Skeletal muscle tissue (tissue), 4 donors: ENCODE measurements around the gene MIEN1. TPM values are rescaled to one million over a fixed set of nuclear protein-coding genes. Genes with fewer than 3 reads are reported as not detected.

ENCODE experiments used
- H3K27ac ChIP-seq: one replicate; pipeline ENCODE4 v1.7.0; 2013; ENCODE audit warnings: mild to moderate bottlenecking, low read depth, low read length, inconsistent platforms
- H3K27me3 ChIP-seq, 3 donors: one replicate each; pipeline ENCODE4 v1.7.0; 2013; ENCODE audit warnings: low read length in 3 of 3; ENCODE audit not compliant: control insufficient read depth in 3 of 3, insufficient read depth in 3 of 3
- H3K36me3 ChIP-seq, 3 donors: one replicate each; pipeline ENCODE4 v1.7.0; 2013; ENCODE audit warnings: low read length in 3 of 3; ENCODE audit not compliant: control insufficient read depth in 3 of 3, insufficient read depth in 3 of 3
- H3K4me1 ChIP-seq, 3 donors: one replicate each; pipeline ENCODE4 v1.7.0; 2013; ENCODE audit warnings: low read length in 3 of 3, mild to moderate bottlenecking in 3 of 3; ENCODE audit not compliant: control insufficient read depth in 3 of 3, insufficient read depth in 3 of 3
- H3K4me3 ChIP-seq, 3 donors: one replicate each; pipeline ENCODE4 v1.7.0; 2013; ENCODE audit warnings: low read length in 3 of 3
- H3K9ac ChIP-seq, 3 donors: one replicate each; pipeline ENCODE4 v1.7.0; 2013; ENCODE audit warnings: low read length in 3 of 3, mild to moderate bottlenecking in 3 of 3, moderate library complexity in 2 of 3, low read depth in 1 of 3
- H3K9me3 ChIP-seq, 3 donors: one replicate each; pipeline ENCODE4 v1.7.0; 2013; ENCODE audit warnings: low read length in 3 of 3; ENCODE audit not compliant: control insufficient read depth in 3 of 3
- total RNA-seq: library from RNA; depleted of rRNA; stranded (reverse); fragments of >200 nt; gene quantifications from one replicate; pipeline ENCODE4 v1.2.3, GENCODE V29; 2014
- donor health status: Osteomylitis.

The MIEN1 gene
- total RNA-seq, 1 donor from 2014 or later: 6.3 TPM

- Histone ChIP-seq H3K36me3 (peaks cover 35 to 40% (median 35%) of the 10 kb centered on the region in 3 donors), H3K4me1 (peaks cover 34 to 57% (median 43%) of the 10 kb centered on the region in 3 donors), H3K9ac (peak overlapping the region in 2 of 3 donors; percentile 65 to 73), H3K27ac (no peak overlapping the region), H3K4me3 (no peak overlapping the region), H3K27me3 (peaks cover 0 to 4% (median 0%) of the 10 kb centered on the region in 3 donors), H3K9me3 (no peaks in the 10 kb centered on the region)
These were observed 23.9 kb downstream of the MIEN1 start for GRCh38 chr17:39706383-39706782.

GRCh38 chr17:39705786-39706348, 24.5 kb downstream of the MIEN1 start:
- Histone ChIP-seq H3K9me3 (no peaks in the 10 kb centered on the region), H3K27me3 (peaks cover 0 to 4% (median 0%) of the 10 kb centered on the region in 3 donors), H3K4me1 (peaks cover 39 to 62% (median 48%) of the 10 kb centered on the region in 3 donors), H3K9ac (peak overlapping the region; percentile 23 to 73 (median 65)), H3K27ac (peak overlapping the region; percentile 56), H3K36me3 (peaks cover 33 to 40% (median 34%) of the 10 kb centered on the region in 3 donors), H3K4me3 (no peak overlapping the region)

- no peaks in the 10 kb centered on the region for H3K9me3 ChIP-seq
- H3K27me3 ChIP-seq: peaks cover 0 to 4% (median 0%) of the 10 kb centered on the region in 3 donors
- H3K27ac ChIP-seq: peak overlapping the region; percentile 56
- peak overlapping the region in 1 of 3 donors; percentile 23 for H3K4me3 ChIP-seq
- H3K9ac ChIP-seq: peak overlapping the region; percentile 23 to 73 (median 51)
- peaks cover 39 to 62% (median 49%) of the 10 kb centered on the region in 3 donors for H3K4me1 ChIP-seq
- peaks cover 25 to 31% (median 28%) of the 10 kb centered on the region in 3 donors for H3K36me3 ChIP-seq
These were observed 25.3 kb downstream of the MIEN1 start for GRCh38 chr17:39704821-39705551.

- peaks cover 15 to 21% (median 18%) of the 10 kb centered on the region in 3 donors for H3K36me3 ChIP-seq
- H3K27me3 ChIP-seq: peaks cover 0 to 4% (median 0%) of the 10 kb centered on the region in 3 donors
- peaks cover 43 to 65% (median 51%) of the 10 kb centered on the region in 3 donors for H3K4me1 ChIP-seq
- peak overlapping the region; percentile 19 for H3K27ac ChIP-seq
- H3K4me3 ChIP-seq: no peak overlapping the region
- H3K9ac ChIP-seq: no peak overlapping the region
- no peaks in the 10 kb centered on the region for H3K9me3 ChIP-seq
These were observed 26.4 kb downstream of the MIEN1 start for GRCh38 chr17:39703913-39704312.

GRCh38 chr17:39702901-39703893, 27.1 kb downstream of the MIEN1 start:
- peaks cover 43 to 65% (median 51%) of the 10 kb centered on the region in 3 donors for H3K4me1 ChIP-seq
- H3K9me3 ChIP-seq: no peaks in the 10 kb centered on the region
- peaks cover 0 to 4% (median 0%) of the 10 kb centered on the region in 3 donors for H3K27me3 ChIP-seq
- H3K27ac ChIP-seq: peak overlapping the region; percentile 25
- H3K9ac ChIP-seq: peak overlapping the region in 1 of 3 donors; percentile 9
- H3K36me3 ChIP-seq: peaks cover 7 to 14% (median 11%) of the 10 kb centered on the region in 3 donors
- no peak overlapping the region for H3K4me3 ChIP-seq

GRCh38 chr17:39701784-39702422, 28.4 kb downstream of the MIEN1 start:
- H3K9me3 ChIP-seq: no peaks in the 10 kb centered on the region
- peak overlapping the region; percentile 53 to 88 (median 59) for H3K9ac ChIP-seq
- no peak overlapping the region for H3K27ac ChIP-seq
- H3K27me3 ChIP-seq: peaks cover 0 to 4% (median 0%) of the 10 kb centered on the region in 3 donors
- H3K4me3 ChIP-seq: peak overlapping the region in 1 of 3 donors; percentile 76
- H3K4me1 ChIP-seq: peaks cover 43 to 57% (median 50%) of the 10 kb centered on the region in 3 donors
- peaks cover under 1 to 4% (median 2%) of the 10 kb centered on the region in 3 donors for H3K36me3 ChIP-seq

- H3K36me3 ChIP-seq: no peaks in the 10 kb centered on the region
- peaks cover 40 to 50% (median 43%) of the 10 kb centered on the region in 3 donors for H3K4me1 ChIP-seq
- H3K27ac ChIP-seq: peak overlapping the region; percentile 71
- no peaks in the 10 kb centered on the region for H3K9me3 ChIP-seq
- H3K27me3 ChIP-seq: peaks cover 0 to 4% (median 0%) of the 10 kb centered on the region in 3 donors
- H3K9ac ChIP-seq: peak overlapping the region; percentile 77 to 88 (median 84)
- H3K4me3 ChIP-seq: peak overlapping the region; percentile 65 to 76 (median 75)
These were observed 29.1 kb downstream of the MIEN1 start for GRCh38 chr17:39701012-39701783.

- Histone ChIP-seq H3K27me3 (peaks cover 0 to 4% (median 0%) of the 10 kb centered on the region in 3 donors), H3K9ac (peak overlapping the region; percentile 77 to 88 (median 84)), H3K36me3 (peaks cover under 1 to 5% (median 1%) of the 10 kb centered on the region in 3 donors), H3K9me3 (no peaks in the 10 kb centered on the region), H3K4me3 (peak overlapping the region; percentile 65 to 76 (median 75)), H3K27ac (peak overlapping the region; percentile 71), H3K4me1 (peaks cover 32 to 42% (median 35%) of the 10 kb centered on the region in 3 donors)
These were observed 30.0 kb downstream of the MIEN1 start for GRCh38 chr17:39700148-39700987.
